Measurements from ENCODE around the gene RABGAP1L. TPM values are rescaled to one million over a fixed set of nuclear protein-coding genes. Genes with fewer than 3 reads are reported as not detected.

Gene RABGAP1L
- total RNA-seq, 4 donors from 2014 or later = 39.3 to 101 (median 63.7) TPM

DNA sequence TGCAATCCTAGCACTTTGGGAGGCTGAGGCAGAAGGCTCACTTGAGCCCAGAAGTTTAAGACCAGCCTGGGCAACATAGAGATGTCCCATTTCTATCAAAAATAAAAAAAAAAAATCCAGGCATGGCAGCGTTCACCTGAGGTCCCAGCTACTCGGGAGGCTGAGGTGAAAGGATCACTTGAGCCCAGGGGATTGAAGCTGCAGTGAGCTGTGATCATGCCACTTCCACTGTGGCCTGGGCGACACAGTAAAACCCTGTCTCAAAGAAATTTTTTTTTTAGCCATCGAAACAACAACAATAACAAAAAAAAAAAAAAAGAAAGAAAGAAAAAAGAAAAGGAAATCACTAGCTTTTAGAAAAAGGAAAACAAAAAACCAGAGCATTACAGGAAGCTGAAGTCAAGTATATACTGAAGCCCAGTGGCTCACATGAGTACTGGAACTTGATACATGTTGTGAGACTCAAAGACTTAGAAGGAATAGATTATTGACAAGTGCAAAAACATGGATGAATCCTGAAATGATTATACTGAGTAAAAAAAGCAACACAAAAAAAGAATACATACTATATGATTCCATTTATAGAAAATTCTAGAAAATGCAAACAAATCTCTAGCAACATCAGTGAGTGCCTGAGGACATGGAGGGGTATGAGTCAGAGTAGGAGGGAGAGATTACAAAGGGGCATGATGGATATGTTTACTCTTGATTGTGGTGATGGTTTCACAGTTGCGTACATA lies 6.1 kb upstream of the RABGAP1L start:
- H3K9me3 ChIP-seq = no peaks in the 10 kb centered on the region
- H3K4me1 ChIP-seq = peaks cover 0 to 3% (median 2%) of the 10 kb centered on the region in 4 donors
- H3K27ac ChIP-seq (replicated peaks in 1 of 4) = no peak overlapping the region
- H3K4me3 ChIP-seq = no peak overlapping the region
- 90% methylated on average over 5 of the region's 5 CpGs for WGBS
- H3K36me3 ChIP-seq = no peaks in the 10 kb centered on the region
- intact Hi-C loops (cut with DNase I) = no loop called here
- no peaks in the 10 kb centered on the region for H3K27me3 ChIP-seq
- DNase-seq (ENCODE audit: extremely low spot score) = no peak
- TF ChIP-seq, protein P1, sequence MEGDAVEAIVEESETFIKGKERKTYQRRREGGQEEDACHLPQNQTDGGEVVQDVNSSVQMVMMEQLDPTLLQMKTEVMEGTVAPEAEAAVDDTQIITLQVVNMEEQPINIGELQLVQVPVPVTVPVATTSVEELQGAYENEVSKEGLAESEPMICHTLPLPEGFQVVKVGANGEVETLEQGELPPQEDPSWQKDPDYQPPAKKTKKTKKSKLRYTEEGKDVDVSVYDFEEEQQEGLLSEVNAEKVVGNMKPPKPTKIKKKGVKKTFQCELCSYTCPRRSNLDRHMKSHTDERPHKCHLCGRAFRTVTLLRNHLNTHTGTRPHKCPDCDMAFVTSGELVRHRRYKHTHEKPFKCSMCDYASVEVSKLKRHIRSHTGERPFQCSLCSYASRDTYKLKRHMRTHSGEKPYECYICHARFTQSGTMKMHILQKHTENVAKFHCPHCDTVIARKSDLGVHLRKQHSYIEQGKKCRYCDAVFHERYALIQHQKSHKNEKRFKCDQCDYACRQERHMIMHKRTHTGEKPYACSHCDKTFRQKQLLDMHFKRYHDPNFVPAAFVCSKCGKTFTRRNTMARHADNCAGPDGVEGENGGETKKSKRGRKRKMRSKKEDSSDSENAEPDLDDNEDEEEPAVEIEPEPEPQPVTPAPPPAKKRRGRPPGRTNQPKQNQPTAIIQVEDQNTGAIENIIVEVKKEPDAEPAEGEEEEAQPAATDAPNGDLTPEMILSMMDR (IDR thresholded peaks at IDR 0.05) = no peak
- TF ChIP-seq EP300 (IDR thresholded peaks at IDR 0.05) (no peak), POLR2A (IDR thresholded peaks at IDR 0.05; ENCODE audit: low read depth) (no peak), POLR2AphosphoS5 (IDR thresholded peaks at IDR 0.05) (no peak)

DNA sequence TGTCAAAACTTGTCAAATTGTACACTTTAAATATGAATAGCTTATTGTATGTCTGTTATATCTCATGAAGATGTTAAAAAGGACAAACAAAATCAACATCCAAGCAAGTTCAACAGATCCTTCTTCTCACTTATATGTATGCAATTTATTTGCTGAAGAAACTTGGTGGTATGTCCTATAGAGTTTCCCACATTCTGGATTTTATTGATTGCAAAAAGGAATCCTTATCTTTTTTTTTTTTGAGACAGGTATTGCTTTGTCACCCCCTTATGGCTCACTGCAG lies 5.6 kb upstream of the RABGAP1L start:
- no peaks in the 10 kb centered on the region for H3K9me3 ChIP-seq
- H3K27me3 ChIP-seq = no peaks in the 10 kb centered on the region
- H3K4me1 ChIP-seq = peaks cover 0 to 8% (median 7%) of the 10 kb centered on the region in 4 donors
- intact Hi-C loops (cut with DNase I) = no loop called here
- TF ChIP-seq, protein P1 (IDR thresholded peaks at IDR 0.05) = no peak
- TF ChIP-seq POLR2A (IDR thresholded peaks at IDR 0.05; ENCODE audit: low read depth) = no peak
- TF ChIP-seq POLR2AphosphoS5 (IDR thresholded peaks at IDR 0.05) = no peak
- no peak for TF ChIP-seq EP300 (IDR thresholded peaks at IDR 0.05)
- no peak overlapping the region for H3K4me3 ChIP-seq
- DNase-seq (ENCODE audit: extremely low spot score) = no peak
- no peaks in the 10 kb centered on the region for H3K36me3 ChIP-seq
- no peak overlapping the region for H3K27ac ChIP-seq (replicated peaks in 1 of 4)

DNA sequence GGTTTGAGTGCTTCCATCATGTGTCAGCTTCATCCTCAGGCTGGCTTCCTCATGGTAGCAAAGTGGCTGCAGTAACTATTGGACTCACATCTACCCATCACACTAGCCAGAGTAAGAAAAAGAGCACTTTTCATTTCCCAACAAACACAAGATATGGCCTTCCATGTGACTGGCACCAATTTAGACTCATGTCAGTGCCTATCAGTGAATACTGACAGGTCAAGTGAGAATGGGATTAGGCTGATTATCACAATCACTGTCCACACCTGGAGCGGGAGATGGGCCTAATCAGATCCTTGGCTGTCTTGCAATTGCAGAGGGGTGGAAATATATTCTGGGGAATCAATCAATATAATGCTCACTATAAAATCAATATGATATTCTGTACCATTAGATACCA lies 2.9 kb upstream of the RABGAP1L start:
- H3K9me3 ChIP-seq = no peaks in the 10 kb centered on the region
- H3K27me3 ChIP-seq = no peaks in the 10 kb centered on the region
- TF ChIP-seq, protein P1 (IDR thresholded peaks at IDR 0.05) = no peak
- no peak for TF ChIP-seq POLR2A (IDR thresholded peaks at IDR 0.05; ENCODE audit: low read depth)
- no peak for TF ChIP-seq POLR2AphosphoS5 (IDR thresholded peaks at IDR 0.05)
- no peaks in the 10 kb centered on the region for H3K36me3 ChIP-seq
- DNase-seq (ENCODE audit: extremely low spot score) = no peak
- H3K27ac ChIP-seq (replicated peaks in 1 of 4) = no peak overlapping the region
- 94% methylated on average over 1 of the region's 1 CpG for WGBS
- intact Hi-C loops (cut with DNase I) = no loop called here
- peaks cover 0 to 24% (median 21%) of the 10 kb centered on the region in 4 donors for H3K4me1 ChIP-seq
- H3K4me3 ChIP-seq = no peak overlapping the region

DNA sequence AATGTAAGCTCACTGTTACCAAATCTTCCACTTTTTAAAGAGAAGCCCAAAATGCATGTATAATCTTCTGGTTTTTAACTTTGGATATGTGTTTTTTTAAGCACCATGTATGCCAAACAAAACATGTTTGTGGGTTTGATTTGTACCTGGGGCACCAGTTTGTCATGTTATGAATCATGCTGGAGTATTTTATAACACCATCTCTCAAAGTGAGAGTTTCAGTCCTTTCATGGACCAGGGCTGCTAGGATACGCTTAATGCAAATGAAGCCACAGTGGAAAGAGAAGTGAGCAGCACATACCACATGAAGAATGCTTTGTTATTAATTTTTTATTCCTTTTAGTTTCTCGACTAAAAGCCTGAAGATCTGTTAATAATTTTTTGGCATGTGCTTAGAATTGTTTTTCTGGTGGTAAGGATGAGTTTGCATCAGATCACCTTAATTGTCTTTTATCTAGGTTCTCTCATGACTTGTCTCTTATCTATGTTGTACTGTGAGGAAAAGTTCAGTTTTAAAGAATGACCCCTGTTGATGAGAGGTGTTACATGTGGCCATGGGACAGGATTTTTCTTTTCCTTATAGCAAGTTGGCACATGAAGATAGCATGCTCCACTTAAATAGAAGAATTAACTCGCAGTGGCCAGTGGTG lies 2.0 kb upstream of the RABGAP1L start:
- H3K36me3 ChIP-seq = no peaks in the 10 kb centered on the region
- no peak overlapping the region for H3K27ac ChIP-seq (replicated peaks in 1 of 4)
- no peak for TF ChIP-seq POLR2AphosphoS5 (IDR thresholded peaks at IDR 0.05)
- TF ChIP-seq, protein P1 (IDR thresholded peaks at IDR 0.05) = no peak
- no peaks in the 10 kb centered on the region for H3K9me3 ChIP-seq
- no peak for DNase-seq (ENCODE audit: extremely low spot score)
- WGBS = 80% methylated on average over 3 of the region's 3 CpGs
- intact Hi-C loops (cut with DNase I) = no loop called here
- H3K27me3 ChIP-seq = no peaks in the 10 kb centered on the region
- no peak overlapping the region for H3K4me3 ChIP-seq
- H3K4me1 ChIP-seq = peaks cover 0 to 29% (median 26%) of the 10 kb centered on the region in 4 donors
